GM19351 (cell line): ENCODE data around the gene VPS39.

ENCODE experiments used
- ATAC-seq: cut with Tn5 transposase; IDR thresholded peaks from one replicate; pipeline ENCODE4 v1.9.1; 2021; ENCODE audit warnings: mild to moderate bottlenecking, moderate library complexity; ENCODE audit not compliant: unreplicated experiment

The VPS39 gene

GRCh38 chr15:42199126-42199525 lies 9.0 kb downstream of the VPS39 start:
- no peak for ATAC-seq

DNA sequence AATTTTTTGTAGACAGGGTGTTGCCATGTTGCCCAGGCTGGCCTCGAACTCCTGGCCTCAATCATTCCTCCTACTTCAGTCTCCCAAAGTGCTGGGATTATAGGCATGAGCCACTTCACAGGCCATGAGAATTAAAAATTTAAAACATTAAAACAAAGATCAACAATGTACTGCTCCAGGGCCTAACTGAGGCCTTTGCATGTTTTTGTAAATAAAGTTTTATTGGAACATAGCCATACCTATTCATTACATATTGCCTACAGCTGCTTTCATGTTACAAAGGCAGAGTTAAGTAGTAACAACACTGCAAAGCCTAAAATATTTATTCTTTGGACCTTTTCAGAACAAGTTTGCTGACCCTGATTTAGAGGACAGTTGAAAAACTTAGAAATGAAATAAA lies 9.6 kb downstream of the VPS39 start:
- ATAC-seq, result no peak

- ATAC-seq, result no peak
Observed at GRCh38 chr15:42194513-42194912, 13.6 kb downstream of the VPS39 start.

GRCh38 chr15:42193383-42193782 lies 14.7 kb downstream of the VPS39 start:
- no peak for ATAC-seq

DNA sequence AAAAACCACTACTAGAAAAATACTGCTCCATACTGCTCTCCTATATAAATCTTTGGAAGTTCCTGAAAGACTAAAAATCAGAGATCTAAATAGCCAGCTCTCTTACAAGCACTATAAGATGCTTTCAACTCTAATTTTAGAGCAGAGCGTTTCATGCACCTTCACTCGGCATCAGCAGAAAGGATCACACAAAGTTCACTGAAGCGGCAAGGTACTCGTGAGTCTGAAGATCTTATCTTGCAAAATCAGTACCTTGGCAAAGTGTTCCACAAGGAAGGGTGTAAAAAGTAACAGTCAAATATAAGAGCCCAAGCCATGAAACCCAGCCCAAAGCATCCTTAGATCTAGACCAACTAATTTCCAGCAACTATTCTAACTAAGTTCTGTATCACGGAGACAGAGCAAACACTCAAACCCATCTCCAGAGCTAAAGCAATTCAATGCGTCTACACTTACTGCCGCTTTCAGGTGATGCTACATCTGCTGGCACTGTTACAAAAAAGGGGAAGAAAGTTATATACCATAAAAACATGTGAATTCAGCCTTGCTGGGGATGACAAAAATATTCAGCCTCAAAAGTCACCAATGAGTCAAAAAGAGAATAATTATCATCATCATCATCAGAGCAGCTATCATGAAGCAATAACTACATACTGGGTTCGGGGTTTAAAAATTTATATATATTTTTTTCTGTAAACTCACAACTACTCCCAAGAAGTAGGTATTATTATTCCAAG lies 16.3 kb downstream of the VPS39 start:
- ATAC-seq, result no peak

- no peak for ATAC-seq
Observed at GRCh38 chr15:42190370-42190769, 17.7 kb downstream of the VPS39 start.

DNA sequence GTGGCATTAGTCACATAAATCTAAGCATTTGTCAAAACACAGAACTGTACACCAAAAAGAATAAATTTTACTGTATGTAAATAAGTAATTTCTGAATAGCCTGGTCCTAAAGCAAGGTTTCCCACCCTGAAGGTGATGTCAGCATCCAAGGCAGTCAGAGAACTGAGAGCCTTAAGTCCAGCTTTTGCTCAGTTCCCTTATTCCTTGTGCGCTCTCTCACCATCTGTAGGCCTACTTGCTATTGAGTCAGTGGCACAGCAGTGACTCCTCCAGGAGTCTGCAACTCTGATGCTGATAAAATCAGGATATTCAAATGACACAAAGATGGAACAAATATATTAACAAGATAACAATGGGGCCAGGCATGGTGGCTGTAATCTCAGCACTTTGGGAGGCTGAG lies 22.3 kb downstream of the VPS39 start:
- no peak for ATAC-seq

DNA sequence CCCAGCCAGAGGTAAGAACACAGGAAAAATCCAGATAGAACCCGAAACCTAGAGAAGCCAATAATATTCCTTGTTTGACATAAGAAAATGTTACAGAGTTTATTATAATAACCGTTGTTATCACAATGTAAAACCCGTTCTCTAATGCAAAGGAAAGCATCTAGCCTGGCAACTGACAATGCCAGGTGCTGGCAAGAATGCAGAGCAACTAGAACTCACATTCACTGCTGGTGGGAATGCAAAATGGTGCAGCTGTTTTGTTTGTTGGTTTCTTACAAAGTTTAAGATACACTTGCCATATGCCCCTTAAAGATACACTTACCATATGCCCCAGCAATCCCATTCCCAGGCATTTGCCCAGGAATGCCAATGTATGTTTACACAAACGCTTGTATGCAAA lies 23.4 kb downstream of the VPS39 start:
- ATAC-seq, result no peak

GRCh38 chr15:42184296-42184695 lies 23.8 kb downstream of the VPS39 start:
- no peak for ATAC-seq

- ATAC-seq, result no peak
Observed at GRCh38 chr15:42182961-42183360, 25.1 kb downstream of the VPS39 start.

DNA sequence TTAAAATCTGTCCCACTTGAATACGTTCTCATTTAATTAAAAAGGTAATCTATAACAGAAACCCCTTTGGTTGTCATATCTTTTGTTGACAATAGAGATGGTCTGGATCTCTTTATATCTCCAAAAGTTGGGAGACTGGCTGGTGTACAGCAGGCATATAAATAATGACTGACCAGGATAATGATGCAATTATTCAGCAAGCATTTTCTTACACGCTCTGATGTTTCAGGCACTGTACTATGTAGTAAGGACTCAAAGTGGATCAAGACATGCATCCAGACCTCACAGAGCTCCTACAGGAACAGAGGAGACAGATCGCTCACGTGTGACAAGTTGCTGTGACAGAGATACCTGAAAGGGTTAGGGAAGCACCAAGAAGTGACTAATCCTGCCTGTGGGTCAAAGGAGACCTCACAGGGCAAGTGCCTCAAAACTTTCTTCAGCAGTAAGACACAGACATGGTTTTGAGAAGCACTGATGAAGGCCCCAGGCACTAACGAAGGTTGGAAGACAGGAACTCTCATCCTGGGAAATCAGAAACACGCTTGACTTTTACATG lies 25.7 kb downstream of the VPS39 start:
- ATAC-seq, result no peak

DNA sequence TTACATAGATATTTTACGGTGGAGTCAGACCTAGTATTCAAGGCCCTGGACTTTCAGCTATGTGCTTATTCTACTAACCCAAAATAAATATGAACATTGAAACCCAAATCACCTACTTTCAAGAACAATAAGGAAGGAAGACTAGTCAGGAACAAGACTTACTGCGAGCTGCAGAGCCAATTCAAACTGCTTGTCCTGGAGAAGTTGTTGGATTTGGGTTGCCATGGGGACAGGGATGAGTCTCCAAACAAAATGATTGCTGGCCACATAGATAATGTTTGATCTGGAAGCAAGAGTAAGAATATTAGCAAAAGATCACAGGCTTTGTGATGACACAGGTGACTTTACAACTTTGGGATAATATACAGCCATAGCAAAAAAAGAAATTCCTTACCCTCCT lies 30.0 kb downstream of the VPS39 start:
- no peak for ATAC-seq

DNA sequence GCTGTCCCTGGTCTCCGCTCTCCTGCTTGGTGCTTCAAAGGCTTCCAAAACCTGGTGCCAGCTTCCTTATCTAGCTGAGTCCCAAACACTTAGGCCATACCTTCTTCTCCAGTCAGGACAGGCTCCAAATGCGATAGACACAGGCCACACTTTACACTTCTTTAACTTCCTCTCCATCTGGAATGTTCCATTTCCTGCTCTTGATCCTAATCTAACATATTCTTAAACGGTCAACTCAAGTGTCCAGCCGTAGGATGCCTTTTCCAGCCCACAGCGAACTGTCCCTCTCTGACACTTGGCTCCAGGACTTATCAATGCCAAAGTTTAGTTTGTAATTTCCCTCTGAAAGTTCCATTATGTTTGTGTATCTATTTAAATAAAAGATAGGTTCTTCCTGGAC lies 32.4 kb downstream of the VPS39 start:
- ATAC-seq, result no peak

- ATAC-seq, result no peak
Observed at GRCh38 chr15:42172475-42172874, 35.6 kb downstream of the VPS39 start.

DNA sequence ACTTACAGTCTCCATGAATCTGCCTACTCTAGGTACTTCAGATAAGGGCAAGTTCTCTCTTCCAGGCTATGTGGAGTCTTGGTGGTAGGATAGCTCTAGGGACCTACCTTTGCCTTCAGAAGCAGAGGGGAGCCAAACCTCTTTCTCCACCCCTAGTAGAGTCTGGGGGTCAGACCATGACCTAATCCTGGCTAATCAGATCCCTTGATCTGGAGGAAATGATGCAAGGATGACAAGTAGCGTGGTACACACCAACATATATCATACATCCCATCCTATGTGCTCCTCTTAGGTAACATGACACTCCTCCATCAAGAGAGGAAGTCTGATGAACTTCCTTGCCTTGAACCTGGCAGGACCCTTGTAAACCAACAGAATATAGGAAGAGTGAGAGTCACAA lies 36.3 kb downstream of the VPS39 start:
- ATAC-seq, result no peak

DNA sequence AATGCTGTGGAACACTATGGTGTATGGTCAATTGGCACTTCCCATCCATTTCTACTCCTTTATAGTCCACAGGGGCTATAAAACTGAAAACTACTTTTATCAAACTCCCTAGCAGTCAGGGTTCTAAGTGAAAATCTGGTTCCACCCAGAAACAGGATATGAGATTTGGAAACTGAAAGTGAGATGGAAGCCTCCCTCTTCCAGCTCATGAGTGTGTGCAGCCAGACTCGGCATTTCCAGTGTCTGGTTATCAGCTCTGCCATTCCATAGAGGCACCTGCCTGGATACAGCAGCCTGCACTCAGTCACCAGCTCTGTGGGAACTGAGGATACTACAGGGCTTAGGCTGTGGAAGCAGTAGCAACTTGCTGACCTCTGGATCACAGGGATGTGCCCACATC lies 37.0 kb downstream of the VPS39 start:
- no peak for ATAC-seq

DNA sequence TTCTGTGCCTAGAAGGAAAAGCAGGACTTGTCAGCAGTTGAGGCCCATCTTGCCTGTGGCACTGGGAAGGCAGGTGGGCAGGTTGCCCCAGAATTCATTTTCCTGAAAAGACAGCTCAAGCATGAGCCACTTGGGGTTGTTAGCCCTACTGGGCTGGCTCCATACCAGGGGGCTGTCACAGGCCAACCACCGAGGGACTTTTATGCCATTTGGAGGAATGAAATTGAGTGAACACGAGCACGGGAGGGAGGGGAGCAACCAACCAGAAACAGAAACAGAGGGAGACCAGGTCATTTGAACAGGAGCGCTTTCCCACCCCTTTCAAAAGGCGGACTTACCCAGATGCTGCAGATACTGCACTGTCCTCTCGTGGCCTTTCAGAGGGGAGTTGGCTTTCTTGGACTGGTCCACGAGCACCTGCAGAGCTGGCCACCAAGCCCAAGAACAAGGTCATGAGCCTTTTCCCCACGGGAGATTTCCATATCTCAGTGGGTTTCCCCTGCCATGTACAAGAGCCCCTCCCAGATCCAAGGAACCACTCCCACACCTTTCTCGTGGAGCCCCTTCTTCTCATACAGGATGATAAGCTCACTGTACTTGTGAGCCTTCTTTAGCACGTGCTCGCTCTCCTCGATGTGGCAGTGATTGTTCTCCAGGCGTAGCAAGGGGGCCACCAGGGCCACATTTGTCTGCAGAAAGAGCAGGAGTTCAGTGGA lies 41.7 kb downstream of the VPS39 start:
- no peak for ATAC-seq

DNA sequence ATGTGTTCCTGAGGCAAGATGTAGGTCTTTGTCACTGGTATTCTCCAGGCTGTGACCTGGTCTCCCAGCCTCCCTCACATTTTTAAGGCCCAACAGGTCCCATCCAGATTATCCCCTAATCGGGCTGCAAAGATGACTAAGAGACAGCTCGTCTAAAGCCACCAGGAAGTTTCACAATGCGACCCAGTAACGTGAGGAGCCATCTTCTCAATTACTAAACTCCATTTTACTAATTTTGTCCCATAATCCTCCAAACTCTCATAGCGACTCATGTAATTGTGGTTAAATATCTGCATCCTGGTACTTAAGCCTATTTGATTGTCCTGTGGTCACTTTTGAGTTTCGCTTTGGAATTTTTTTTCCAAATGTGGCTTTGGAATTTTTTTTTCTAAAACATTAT lies 43.0 kb downstream of the VPS39 start:
- no peak for ATAC-seq

- ATAC-seq, result no peak
Observed at GRCh38 chr15:42163947-42164550, 44.1 kb downstream of the VPS39 start.

DNA sequence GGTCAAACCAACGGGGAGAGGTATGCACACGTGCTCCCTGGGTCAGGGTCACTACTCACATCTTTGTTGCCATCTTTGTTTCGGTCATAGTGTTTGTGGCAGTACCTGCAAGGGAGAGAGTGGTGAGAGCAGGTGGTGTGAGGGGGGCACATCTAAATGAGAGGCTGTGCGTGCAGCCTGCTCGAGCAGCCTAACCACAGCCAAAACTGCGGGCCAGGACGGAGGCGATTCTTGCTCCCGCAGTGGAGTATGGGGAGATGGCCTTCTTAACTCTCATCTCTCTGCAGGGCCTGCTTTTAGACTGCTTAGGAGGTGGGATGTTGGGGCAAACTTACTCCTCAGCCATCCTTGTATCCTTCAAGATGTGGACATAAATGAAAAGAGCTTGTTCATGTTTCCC lies 44.8 kb downstream of the VPS39 start:
- ATAC-seq, result no peak

DNA sequence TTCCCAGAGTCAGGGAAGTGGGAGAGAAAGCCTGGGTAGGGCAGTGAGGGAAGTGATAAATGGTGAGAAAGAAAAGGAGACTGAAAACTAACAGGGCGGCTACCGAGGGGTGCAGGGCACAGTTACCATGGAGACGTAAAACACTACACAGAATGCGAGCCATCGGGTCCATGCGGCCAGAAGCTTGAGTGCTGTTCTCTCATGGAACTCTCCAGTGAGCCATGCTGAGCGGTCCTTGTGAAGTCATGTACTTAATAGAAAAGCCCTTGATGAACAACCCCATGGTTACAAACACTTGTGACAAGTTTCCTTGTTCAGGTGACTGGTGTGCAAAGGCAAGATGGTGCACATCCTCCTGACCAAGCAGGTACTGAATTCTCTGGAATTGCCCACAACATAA lies 48.0 kb downstream of the VPS39 start:
- no peak for ATAC-seq
